AG09319 (cell line): ENCODE data around the gene CASZ1.
A peak's percentile ranks its signal among the peaks of the same experiment; 100 is the strongest.

Experiments
- DNase-seq: peaks from one replicate; pipeline ENCODE4 v3.0.0-alpha.2; 2010; ENCODE audit warnings: low read depth; ENCODE audit errors: extremely low read depth
- CTCF ChIP-seq: IDR thresholded peaks from 2 replicates; pipeline ENCODE4 v1.5.1; 2011; ENCODE audit warnings: low read depth, mild to moderate bottlenecking, inconsistent platforms, low read length, moderate library complexity

The CASZ1 gene

GRCh38 chr1:10727751-10728232, 68.7 kb downstream of the CASZ1 start:
- no peak for TF ChIP-seq CTCF
- DNase-seq = no peak

GRCh38 chr1:10726355-10726754, 70.1 kb downstream of the CASZ1 start:
- no peak for DNase-seq
- TF ChIP-seq CTCF = no peak

DNA sequence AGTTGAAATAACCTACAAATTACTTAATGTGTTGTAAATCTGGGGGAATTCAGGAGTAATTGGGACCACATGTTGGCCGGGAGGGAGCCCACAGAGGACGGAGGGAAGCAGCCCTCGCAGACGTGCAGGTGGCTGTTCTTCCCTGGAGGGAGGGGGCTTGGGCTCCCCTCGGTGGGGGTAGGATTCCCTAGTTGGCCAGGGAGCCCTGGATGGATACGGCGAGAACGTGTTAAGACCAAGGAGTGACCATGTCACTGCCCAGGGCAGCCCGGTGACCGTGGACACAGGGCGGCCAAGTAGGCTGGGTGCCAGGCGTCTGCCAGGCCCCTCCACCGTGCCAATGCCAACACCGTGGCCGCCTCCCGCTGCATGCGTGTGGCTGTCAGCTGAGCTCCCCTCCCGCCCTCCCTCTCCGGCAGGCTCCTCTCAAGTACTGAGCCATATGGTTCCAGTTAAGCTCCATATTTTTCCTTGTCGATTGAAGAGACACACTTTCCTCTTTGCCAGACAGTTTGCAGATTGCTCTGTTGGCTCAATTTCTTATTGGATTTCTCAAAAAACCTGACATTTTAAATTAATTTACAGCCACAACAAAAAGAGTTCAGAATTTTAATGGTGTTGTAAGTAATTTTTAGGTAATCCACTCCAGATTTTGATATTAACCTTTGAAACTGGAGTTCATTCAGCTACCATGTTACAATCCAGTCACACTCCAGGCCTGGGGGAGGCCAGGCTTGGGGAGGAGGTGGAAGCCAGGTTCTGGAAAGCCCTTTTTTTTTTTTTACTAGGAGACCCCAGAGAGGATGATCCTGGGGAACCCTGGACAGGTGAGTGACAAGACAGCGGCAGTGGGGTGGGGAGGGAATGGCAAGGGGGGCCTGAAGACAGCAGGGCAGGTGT, 71.2 kb downstream of the CASZ1 start:
- no peak for TF ChIP-seq CTCF
- DNase-seq = peak; percentile 52

DNA sequence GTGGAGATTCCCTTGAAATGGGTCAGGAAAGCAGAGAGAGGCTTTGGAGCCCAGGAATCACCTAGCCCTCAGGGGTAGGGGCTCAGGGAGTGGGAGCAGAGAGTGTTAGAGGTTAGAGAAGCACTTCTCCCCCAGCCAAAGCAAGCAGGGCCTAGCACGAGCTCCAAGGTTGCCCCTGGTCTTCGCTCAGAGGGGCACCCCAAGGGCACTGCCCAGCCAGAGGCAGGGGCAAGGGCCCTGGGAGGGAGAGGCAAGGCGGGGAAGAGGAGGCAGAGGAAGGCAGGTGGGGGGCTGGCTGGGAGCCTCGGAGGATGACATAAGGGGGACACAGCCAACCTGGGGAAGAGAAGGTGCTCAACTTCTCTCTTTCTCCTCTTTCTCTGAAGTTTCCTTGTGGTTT, 71.9 kb downstream of the CASZ1 start:
- TF ChIP-seq CTCF = no peak
- no peak for DNase-seq

- no peak for TF ChIP-seq CTCF
- DNase-seq = no peak
Observed at GRCh38 chr1:10724052-10724494, 72.4 kb downstream of the CASZ1 start.

DNA sequence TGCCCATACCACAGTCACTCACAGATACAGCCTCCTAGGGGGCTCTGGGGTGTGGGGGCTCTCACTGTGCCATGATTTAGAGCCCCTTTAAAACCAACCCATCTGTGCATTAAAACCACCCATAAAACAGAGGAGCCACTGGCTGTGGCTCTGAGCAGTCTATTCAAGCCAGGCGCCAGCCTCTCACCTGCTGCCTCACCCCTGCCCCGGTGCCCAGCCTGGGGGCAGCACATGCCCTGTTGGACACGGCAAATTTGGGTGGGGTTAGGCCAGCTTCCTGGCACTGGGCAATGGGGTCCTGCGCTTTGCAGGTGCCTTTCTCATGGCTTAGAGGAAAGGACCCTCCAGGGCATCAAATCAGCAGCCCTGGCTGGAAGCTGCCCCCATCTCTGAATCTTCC, 73.1 kb downstream of the CASZ1 start:
- TF ChIP-seq CTCF = no peak
- no peak for DNase-seq

GRCh38 chr1:10722803-10723202, 73.6 kb downstream of the CASZ1 start:
- DNase-seq = no peak
- TF ChIP-seq CTCF = no peak
